Measurements from ENCODE around the gene ACTRT2.

- TF ChIP-seq CTCF (conservative IDR thresholded peaks at IDR 0.05): no peak
- TF ChIP-seq ZFX (IDR thresholded peaks at IDR 0.05): no peak
Measured at GRCh38 chr1:3022511-3022973, 1.3 kb downstream of the ACTRT2 start.

Measured in C4-2B (cell line).